ENCODE results near the gene RAB33B.

DNA sequence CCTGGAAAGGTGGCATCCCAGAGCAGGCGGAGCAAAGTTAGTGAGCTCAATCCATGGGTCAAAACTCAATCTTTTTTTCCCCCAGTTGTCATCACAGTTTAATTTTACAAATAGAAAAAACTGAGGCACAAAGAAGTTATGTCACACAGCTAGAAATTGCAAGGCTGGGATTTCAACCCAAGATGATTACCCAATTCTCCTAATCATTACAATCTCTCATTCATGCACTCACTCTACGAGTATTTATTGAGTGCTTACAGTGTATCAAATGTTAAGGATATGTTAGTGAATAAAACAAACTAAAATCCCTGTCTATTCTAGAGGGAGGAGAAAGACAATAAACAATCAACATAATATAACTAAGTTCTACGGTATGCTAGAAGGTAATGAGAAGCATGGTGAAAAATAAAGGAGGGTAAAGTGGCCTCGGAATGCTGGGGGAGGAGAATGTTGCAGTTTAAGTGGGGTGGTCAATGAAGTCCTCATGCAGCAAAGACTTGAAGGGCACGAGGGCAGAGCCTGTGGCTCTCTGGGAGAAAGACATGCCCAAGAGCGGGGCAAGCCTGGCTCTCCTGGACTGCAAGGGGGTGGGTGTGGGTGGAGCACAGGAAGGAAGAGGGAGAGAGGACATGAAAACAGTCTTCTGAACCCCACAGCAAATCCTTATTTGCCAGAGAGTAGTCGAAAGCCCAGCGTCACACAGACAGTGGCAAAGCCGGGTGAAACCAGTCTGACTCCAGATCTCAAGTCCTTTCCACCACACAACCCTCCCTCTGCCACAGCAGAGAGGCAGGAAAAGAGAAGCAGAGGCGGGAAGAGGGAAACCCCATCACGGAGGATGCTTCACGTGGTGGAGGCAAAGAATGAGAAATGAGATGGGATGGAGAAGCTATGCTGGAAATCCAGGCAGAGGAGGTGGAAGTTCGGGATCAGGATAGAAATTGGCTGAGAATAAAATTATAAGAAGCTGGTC lies 48.3 kb downstream of the RAB33B start:
- no peak for TF ChIP-seq EZH2 (IDR thresholded peaks at IDR 0.05; ENCODE audit: low read length, missing control alignments)
- TF ChIP-seq, protein P1, sequence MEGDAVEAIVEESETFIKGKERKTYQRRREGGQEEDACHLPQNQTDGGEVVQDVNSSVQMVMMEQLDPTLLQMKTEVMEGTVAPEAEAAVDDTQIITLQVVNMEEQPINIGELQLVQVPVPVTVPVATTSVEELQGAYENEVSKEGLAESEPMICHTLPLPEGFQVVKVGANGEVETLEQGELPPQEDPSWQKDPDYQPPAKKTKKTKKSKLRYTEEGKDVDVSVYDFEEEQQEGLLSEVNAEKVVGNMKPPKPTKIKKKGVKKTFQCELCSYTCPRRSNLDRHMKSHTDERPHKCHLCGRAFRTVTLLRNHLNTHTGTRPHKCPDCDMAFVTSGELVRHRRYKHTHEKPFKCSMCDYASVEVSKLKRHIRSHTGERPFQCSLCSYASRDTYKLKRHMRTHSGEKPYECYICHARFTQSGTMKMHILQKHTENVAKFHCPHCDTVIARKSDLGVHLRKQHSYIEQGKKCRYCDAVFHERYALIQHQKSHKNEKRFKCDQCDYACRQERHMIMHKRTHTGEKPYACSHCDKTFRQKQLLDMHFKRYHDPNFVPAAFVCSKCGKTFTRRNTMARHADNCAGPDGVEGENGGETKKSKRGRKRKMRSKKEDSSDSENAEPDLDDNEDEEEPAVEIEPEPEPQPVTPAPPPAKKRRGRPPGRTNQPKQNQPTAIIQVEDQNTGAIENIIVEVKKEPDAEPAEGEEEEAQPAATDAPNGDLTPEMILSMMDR (conservative IDR thresholded peaks at IDR 0.05 in 1 of 2, IDR thresholded peaks at IDR 0.05 in 1 of 2; ENCODE audit: low read depth in 1 of 2, low read length in 2 of 2), result no peak
